NCI-H748 (cell line): ENCODE measurements around the gene PTPN6.
A peak's percentile ranks its signal among the peaks of the same experiment; 100 is the strongest.
"Not testable (repeated sequence)": the region's sequence is repeated elsewhere in the genome, so short reads cannot be mapped to it uniquely, and the experiment has no call there.

Source experiments
- DNase-seq: peaks from one replicate; lab custom pipeline; 2025; ENCODE audit not compliant: unreplicated experiment; lab: John Stamatoyannopoulos, UW

PTPN6 gene

GRCh38 chr12:6950811-6951540 lies at the start of gene PTPN6:
Gene PTPN6, plus strand, starts transcription at chr12:6951356. Its CDS starts 157 bp downstream, at chr12:6951513.
- DNase-seq, result no peak

- DNase-seq, result no peak
These were observed 48.7 kb upstream of the PTPN6 start for GRCh38 chr12:6902448-6902847.

GRCh38 chr12:6903722-6904121 lies 47.4 kb upstream of the PTPN6 start:
- DNase-seq, result no peak

- peak; percentile 98 for DNase-seq
These were observed 46.6 kb upstream of the PTPN6 start, which contains the start of gene LRRC23 for GRCh38 chr12:6904280-6905276. Gene LRRC23, plus strand, starts transcription at chr12:6904822. Its CDS starts 812 bp downstream, at chr12:6905634.

GRCh38 chr12:6905414-6906040 lies 45.6 kb upstream of the PTPN6 start:
- DNase-seq, result no peak

- not testable (repeated sequence) for DNase-seq
These were observed 43.0 kb upstream of the PTPN6 start for GRCh38 chr12:6908141-6908540.

- DNase-seq, result peak; percentile 3
These were observed 41.6 kb upstream of the PTPN6 start for GRCh38 chr12:6909421-6910145.

- DNase-seq, result no peak
These were observed 38.8 kb upstream of the PTPN6 start for GRCh38 chr12:6912164-6912935.

GRCh38 chr12:6914246-6914946 lies 36.8 kb upstream of the PTPN6 start, which contains the start of gene ENO2:
Gene ENO2, plus strand, starts transcription at chr12:6914580. Its CDS starts 1,253 bp downstream, at chr12:6915833.
- peak; percentile 70 for DNase-seq

GRCh38 chr12:6914947-6915788 lies 36.0 kb upstream of the PTPN6 start:
- DNase-seq, result peak; percentile 62

- no peak for DNase-seq
These were observed 35.3 kb upstream of the PTPN6 start for GRCh38 chr12:6915789-6916285.

GRCh38 chr12:6916426-6917200 lies 34.5 kb upstream of the PTPN6 start:
- DNase-seq, result no peak

GRCh38 chr12:6917491-6918231 lies 33.5 kb upstream of the PTPN6 start:
- DNase-seq, result no peak

- no peak for DNase-seq
These were observed 31.6 kb upstream of the PTPN6 start for GRCh38 chr12:6919588-6919987.

- DNase-seq, result no peak
These were observed 29.6 kb upstream of the PTPN6 start for GRCh38 chr12:6921539-6921938.
